ENCODE data around the gene PPP2R3A.

DNA sequence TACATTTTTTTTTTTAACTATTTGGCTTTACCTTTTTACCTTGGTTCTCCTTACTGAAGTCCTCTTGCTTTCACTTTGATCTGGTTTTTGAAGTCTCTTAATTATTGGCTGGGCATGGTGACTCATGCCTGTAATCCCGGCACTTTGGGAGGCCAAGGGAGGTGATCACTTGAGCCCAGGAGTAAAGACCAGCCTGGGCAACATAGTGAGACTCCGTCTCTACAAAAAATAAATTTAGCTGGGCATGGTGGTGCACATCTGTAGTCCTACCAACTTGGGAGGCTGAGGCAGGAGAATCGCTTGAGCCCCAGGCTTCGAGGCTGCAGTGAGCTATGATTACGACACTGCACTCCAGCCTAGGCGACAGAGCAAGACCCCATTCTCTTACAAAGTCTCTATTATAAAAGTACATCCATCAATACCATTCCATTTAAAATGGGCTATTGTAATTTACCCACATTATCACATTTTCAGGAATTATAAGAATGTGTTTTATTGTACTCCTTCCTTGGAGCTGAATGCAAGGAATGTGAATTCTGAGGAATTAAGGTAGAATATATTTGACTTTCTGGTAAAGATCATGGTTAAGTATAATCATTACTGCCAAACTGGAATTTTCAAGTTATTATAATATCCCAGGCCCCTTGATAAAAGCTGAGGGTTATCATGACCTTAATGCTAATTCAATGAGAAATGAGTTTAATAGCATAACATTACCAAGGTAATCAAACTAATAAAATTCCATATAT lies 181.6 kb downstream of the PPP2R3A start:
- TF ChIP-seq, protein P1, sequence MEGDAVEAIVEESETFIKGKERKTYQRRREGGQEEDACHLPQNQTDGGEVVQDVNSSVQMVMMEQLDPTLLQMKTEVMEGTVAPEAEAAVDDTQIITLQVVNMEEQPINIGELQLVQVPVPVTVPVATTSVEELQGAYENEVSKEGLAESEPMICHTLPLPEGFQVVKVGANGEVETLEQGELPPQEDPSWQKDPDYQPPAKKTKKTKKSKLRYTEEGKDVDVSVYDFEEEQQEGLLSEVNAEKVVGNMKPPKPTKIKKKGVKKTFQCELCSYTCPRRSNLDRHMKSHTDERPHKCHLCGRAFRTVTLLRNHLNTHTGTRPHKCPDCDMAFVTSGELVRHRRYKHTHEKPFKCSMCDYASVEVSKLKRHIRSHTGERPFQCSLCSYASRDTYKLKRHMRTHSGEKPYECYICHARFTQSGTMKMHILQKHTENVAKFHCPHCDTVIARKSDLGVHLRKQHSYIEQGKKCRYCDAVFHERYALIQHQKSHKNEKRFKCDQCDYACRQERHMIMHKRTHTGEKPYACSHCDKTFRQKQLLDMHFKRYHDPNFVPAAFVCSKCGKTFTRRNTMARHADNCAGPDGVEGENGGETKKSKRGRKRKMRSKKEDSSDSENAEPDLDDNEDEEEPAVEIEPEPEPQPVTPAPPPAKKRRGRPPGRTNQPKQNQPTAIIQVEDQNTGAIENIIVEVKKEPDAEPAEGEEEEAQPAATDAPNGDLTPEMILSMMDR (IDR thresholded peaks at IDR 0.05; ENCODE audit: low read depth, low read length): no peak
- TF ChIP-seq POLR2A (IDR thresholded peaks at IDR 0.05; ENCODE audit: extremely low read depth, insufficient read length) (no peak), MYC (IDR thresholded peaks at IDR 0.05; ENCODE audit: low read depth, low read length) (no peak)
